Trophoblast cell (in vitro differentiated cells and primary cell): ENCODE results near the gene KCNJ16.

Source experiments
- DNase-seq, 2 donors: peaks; one replicate each; pipeline ENCODE4 v3.0.0-alpha.2; 2016
- H2AFZ ChIP-seq: 2 replicates; pipeline ENCODE4 v1.6.1; 2013; ENCODE audit warnings: low read length, moderate library complexity, mild to moderate bottlenecking; ENCODE audit not compliant: insufficient read depth, poor library complexity
- H2AK5ac ChIP-seq: 2 replicates; pipeline ENCODE4 v1.6.1; 2013; ENCODE audit warnings: mild to moderate bottlenecking, low read length
- H2BK120ac ChIP-seq: 2 replicates; pipeline ENCODE4 v1.6.1; 2013; ENCODE audit warnings: low read length, mild to moderate bottlenecking, moderate library complexity; ENCODE audit not compliant: insufficient read depth, poor library complexity
- H2BK12ac ChIP-seq: 2 replicates; pipeline ENCODE4 v1.6.1; 2013; ENCODE audit warnings: mild to moderate bottlenecking, low read length, moderate library complexity
- H2BK5ac ChIP-seq: 2 replicates; pipeline ENCODE4 v1.6.1; 2013; ENCODE audit warnings: low read length, low read depth, moderate library complexity, mild to moderate bottlenecking; ENCODE audit not compliant: poor library complexity
- H3K14ac ChIP-seq: 2 replicates; pipeline ENCODE4 v1.6.1; 2013; ENCODE audit warnings: mild to moderate bottlenecking, low read length
- H3K18ac ChIP-seq: 2 replicates; pipeline ENCODE4 v1.6.1; 2013; ENCODE audit warnings: mild to moderate bottlenecking, low read length
- H3K23ac ChIP-seq: 2 replicates; pipeline ENCODE4 v1.6.1; 2013; ENCODE audit warnings: low read length
- H3K27ac ChIP-seq: 2 replicates; pipeline ENCODE4 v1.5.1; 2013; ENCODE audit warnings: low read depth, mild to moderate bottlenecking, inconsistent platforms, low read length, moderate library complexity
- H3K27me3 ChIP-seq: 2 replicates; pipeline ENCODE4 v1.6.1; 2013; ENCODE audit warnings: inconsistent platforms, mild to moderate bottlenecking, low read length, moderate library complexity; ENCODE audit not compliant: insufficient read depth
- H3K36me3 ChIP-seq, 2 experiments: 1 replicate in 1 of 2; 2 replicates in 1 of 2; pipeline ENCODE4 v1.6.1; 2013; ENCODE audit warnings: low read length in 2 of 2, mild to moderate bottlenecking in 2 of 2, moderate library complexity in 1 of 2; ENCODE audit not compliant: insufficient read depth in 2 of 2, control insufficient read depth in 1 of 2
- H3K4ac ChIP-seq: 2 replicates; pipeline ENCODE4 v1.6.1; 2013; ENCODE audit warnings: low read depth, mild to moderate bottlenecking, low read length, moderate library complexity
- H3K4me1 ChIP-seq, 2 experiments: 1 replicate in 1 of 2; 2 replicates in 1 of 2; pipeline ENCODE4 v1.6.1; 2013; ENCODE audit warnings: low read length in 2 of 2, mild to moderate bottlenecking in 2 of 2, moderate library complexity in 1 of 2; ENCODE audit not compliant: insufficient read depth in 2 of 2, control insufficient read depth in 1 of 2
- H3K4me2 ChIP-seq: 2 replicates; pipeline ENCODE4 v1.6.1; 2013; ENCODE audit warnings: inconsistent platforms, mild to moderate bottlenecking, low read length, moderate library complexity
- H3K4me3 ChIP-seq: 2 replicates; pipeline ENCODE4 v1.5.1; 2013; ENCODE audit warnings: mild to moderate bottlenecking, low read depth, low read length, inconsistent platforms
- H3K79me1 ChIP-seq: one replicate; pipeline ENCODE4 v1.6.1; 2013; ENCODE audit warnings: low read length
- H3K79me2 ChIP-seq: 2 replicates; pipeline ENCODE4 v1.6.1; 2013; ENCODE audit warnings: low read length, mild to moderate bottlenecking; ENCODE audit not compliant: control insufficient read depth, insufficient read depth, poor library complexity
- H3K9ac ChIP-seq: 2 replicates; pipeline ENCODE4 v1.6.1; 2013; ENCODE audit warnings: mild to moderate bottlenecking, low read length
- H3K9me3 ChIP-seq: 2 replicates; pipeline ENCODE4 v1.6.1; 2013; ENCODE audit warnings: low read depth, mild to moderate bottlenecking, control low read depth, inconsistent platforms, low read length; ENCODE audit not compliant: insufficient read depth
- H4K12ac ChIP-seq: 2 replicates; pipeline ENCODE4 v1.6.1; 2013; ENCODE audit warnings: low read depth, mild to moderate bottlenecking, low read length, moderate library complexity
- H4K8ac ChIP-seq: 2 replicates; pipeline ENCODE4 v1.6.1; 2013; ENCODE audit warnings: low read depth, mild to moderate bottlenecking, low read length, moderate library complexity
- H4K91ac ChIP-seq: one replicate; pipeline ENCODE4 v1.6.1; 2013; ENCODE audit warnings: low read depth, mild to moderate bottlenecking, low read length, moderate library complexity
- WGBS: extraction: QIAGEN DNeasy Blood & Tissue Kit; methylation state at CpG from one replicate; pipeline ENCODE4 v1.1.7; 2013; ENCODE audit warnings: missing lambda C conversion rate; ENCODE audit not compliant: insufficient read length, insufficient coverage; ENCODE audit errors: extremely low coverage; 5-methylcytosine and 5-hydroxymethylcytosine counted together

KCNJ16 gene

GRCh38 chr17:70184207-70184606 is 109.2 kb downstream of the KCNJ16 start:
- Histone ChIP-seq H4K91ac (no peak overlapping the region), H3K4me2 (no peak overlapping the region), H3K79me2 (no peaks in the 10 kb centered on the region), H3K27me3 (no peaks in the 10 kb centered on the region), H2BK12ac (no peak overlapping the region), H3K36me3 (no peaks in the 10 kb centered on the region), H3K27ac (no peak overlapping the region), H3K4me3 (no peak overlapping the region), H4K8ac (no peak overlapping the region), H3K9ac (no peak overlapping the region), H3K23ac (no peak overlapping the region), H3K14ac (no peak overlapping the region), H3K79me1 (no peaks in the 10 kb centered on the region), H4K12ac (no peak overlapping the region), H3K18ac (no peak overlapping the region), H3K9me3 (no peaks in the 10 kb centered on the region), H2AK5ac (no peak overlapping the region), H2AFZ (no peak overlapping the region), H2BK120ac (no peak overlapping the region), H3K4me1 (no peaks in the 10 kb centered on the region), H2BK5ac (no peak overlapping the region), H3K4ac (no peak overlapping the region)
- no peak for DNase-seq

GRCh38 chr17:70184770-70185169 is 109.7 kb downstream of the KCNJ16 start:
- no CpG with 5 or more reads among the region's 4 CpGs for WGBS
- H3K79me1 ChIP-seq, result no peaks in the 10 kb centered on the region
- H3K4me1 ChIP-seq, result no peaks in the 10 kb centered on the region

More at GRCh38 chr17:70184770-70185169, 109.7 kb downstream of the KCNJ16 start:
- no peaks in the 10 kb centered on the region for H3K79me2 ChIP-seq
- H2AK5ac ChIP-seq, result no peak overlapping the region
- no peak overlapping the region for H3K4me3 ChIP-seq
- no peaks in the 10 kb centered on the region for H3K36me3 ChIP-seq
- H4K91ac ChIP-seq, result no peak overlapping the region
- no peak overlapping the region for H3K9ac ChIP-seq
- H2BK5ac ChIP-seq, result no peak overlapping the region
- H3K4me2 ChIP-seq, result no peak overlapping the region
- H3K14ac ChIP-seq, result no peak overlapping the region
- no peak overlapping the region for H4K8ac ChIP-seq
- H3K23ac ChIP-seq, result no peak overlapping the region
- H3K9me3 ChIP-seq, result no peaks in the 10 kb centered on the region
- H4K12ac ChIP-seq, result no peak overlapping the region
- H2BK120ac ChIP-seq, result no peak overlapping the region
- no peak overlapping the region for H2BK12ac ChIP-seq
- H3K18ac ChIP-seq, result no peak overlapping the region
- H3K27ac ChIP-seq, result no peak overlapping the region
- DNase-seq, result no peak
- no peak overlapping the region for H3K4ac ChIP-seq
- no peak overlapping the region for H2AFZ ChIP-seq
- no peaks in the 10 kb centered on the region for H3K27me3 ChIP-seq
